Body of pancreas (tissue), 4 donors: ENCODE results near the gene LRRC27.

Experiments used
- CTCF ChIP-seq, 7 experiments: fragments of 450-650 bp in 4 of 7; fragments of 200-600 bp in 3 of 7; sonication (generic) in 3 of 7; IDR thresholded peaks; one replicate each; pipeline ENCODE4 v1.5.1; 2016 to 2019; ENCODE audit warnings: antibody characterized with exemption in 7 of 7
- POLR2A ChIP-seq, 3 donors: fragments of 450-650 bp; IDR thresholded peaks; one replicate each; pipeline ENCODE4 v1.6.1; 2016; ENCODE audit warnings: antibody characterized with exemption in 3 of 3, mild to moderate bottlenecking in 2 of 3

- TF ChIP-seq CTCF (IDR thresholded peaks at IDR 0.05) (peak in 1 of 7 experiments; percentile 13), POLR2A (IDR thresholded peaks at IDR 0.05) (peak; percentile 76 to 88 (median 79))
Observed at GRCh38 chr10:132418527-132419416, 86.8 kb downstream of the LRRC27 start.
